ENCODE measurements around the gene TMEM235. TPM values are rescaled to one million over a fixed set of nuclear protein-coding genes. Genes with fewer than 3 reads are reported as not detected.

TMEM235 gene
- total RNA-seq, 3 donors from 2014 or later, result not detected

GRCh38 chr17:78275355-78275754 lies 43.9 kb downstream of the TMEM235 start:
- intact Hi-C loops (cut with DNase I; ENCODE audit: low total_unique reads), result no loop called here
- Histone ChIP-seq H3K4me1 (no peaks in the 10 kb centered on the region), H3K9me3 (no peaks in the 10 kb centered on the region), H3K27me3 (no peaks in the 10 kb centered on the region), H3K27ac (no peak overlapping the region), H3K36me3 (no peaks in the 10 kb centered on the region), H3K4me3 (no peak overlapping the region)
- no peak for DNase-seq (ENCODE audit: low spot score in 2 of 2)
- TF ChIP-seq POLR2AphosphoS5 (IDR thresholded peaks at IDR 0.05) (no peak), CTCF (IDR thresholded peaks at IDR 0.05) (no peak), POLR2A (IDR thresholded peaks at IDR 0.05) (no peak)

- H3K36me3 ChIP-seq, result no peaks in the 10 kb centered on the region
- H3K4me1 ChIP-seq, result no peaks in the 10 kb centered on the region
- no peaks in the 10 kb centered on the region for H3K9me3 ChIP-seq
- TF ChIP-seq CTCF (IDR thresholded peaks at IDR 0.05) (no peak), POLR2AphosphoS5 (IDR thresholded peaks at IDR 0.05) (no peak), POLR2A (IDR thresholded peaks at IDR 0.05) (no peak)
- no peak overlapping the region for H3K27ac ChIP-seq
- H3K4me3 ChIP-seq, result no peak overlapping the region
- intact Hi-C loops (cut with DNase I; ENCODE audit: low total_unique reads), result no loop called here
- H3K27me3 ChIP-seq, result no peaks in the 10 kb centered on the region
- DNase-seq (ENCODE audit: low spot score in 2 of 2), result no peak
Observed at GRCh38 chr17:78276098-78276887, 44.9 kb downstream of the TMEM235 start.

GRCh38 chr17:78278139-78278741 lies 46.8 kb downstream of the TMEM235 start:
- Histone ChIP-seq H3K36me3 (no peaks in the 10 kb centered on the region), H3K4me3 (no peak overlapping the region), H3K4me1 (no peaks in the 10 kb centered on the region), H3K27ac (no peak overlapping the region), H3K9me3 (no peaks in the 10 kb centered on the region), H3K27me3 (no peaks in the 10 kb centered on the region)
- TF ChIP-seq CTCF (IDR thresholded peaks at IDR 0.05), result no peak
- TF ChIP-seq POLR2A (IDR thresholded peaks at IDR 0.05), result no peak
- TF ChIP-seq POLR2AphosphoS5 (IDR thresholded peaks at IDR 0.05), result no peak
- DNase-seq (ENCODE audit: low spot score in 2 of 2), result no peak
- intact Hi-C loops (cut with DNase I; ENCODE audit: low total_unique reads), result no loop called here

DNA sequence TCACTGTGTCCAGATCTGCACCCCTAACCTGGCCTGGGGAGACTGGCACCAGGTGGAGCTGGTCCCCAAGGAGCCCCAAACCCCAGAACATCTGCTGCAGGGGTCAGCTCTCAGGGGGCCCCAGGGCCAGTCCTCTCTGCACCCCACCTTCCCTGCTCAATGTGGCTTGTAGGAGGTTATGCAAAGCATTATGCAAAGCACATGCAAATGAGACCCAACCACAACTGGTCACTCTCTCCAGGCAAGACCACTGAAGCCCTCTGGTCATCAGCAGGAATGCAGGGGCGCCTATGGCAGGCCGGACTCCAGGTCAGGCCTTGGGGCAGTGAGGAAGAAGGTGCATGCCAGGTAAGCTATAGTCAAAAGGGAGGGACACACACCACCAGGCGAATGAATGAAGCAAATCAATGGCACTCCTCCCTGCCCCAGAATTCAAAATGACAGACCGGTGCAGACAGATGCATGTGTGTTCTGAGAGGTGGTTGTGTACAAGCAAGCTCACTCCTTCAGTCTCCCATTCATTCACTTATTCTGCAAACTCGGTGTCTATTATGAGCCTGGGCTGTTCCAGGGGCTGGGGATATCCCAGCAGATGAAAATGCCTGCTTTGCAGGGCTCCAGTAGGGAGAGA lies 48.0 kb downstream of the TMEM235 start:
- no peaks in the 10 kb centered on the region for H3K9me3 ChIP-seq
- no peaks in the 10 kb centered on the region for H3K4me1 ChIP-seq
- TF ChIP-seq POLR2A (IDR thresholded peaks at IDR 0.05) (no peak), CTCF (IDR thresholded peaks at IDR 0.05) (no peak), POLR2AphosphoS5 (IDR thresholded peaks at IDR 0.05) (no peak)
- H3K27ac ChIP-seq, result no peak overlapping the region
- H3K4me3 ChIP-seq, result no peak overlapping the region
- H3K36me3 ChIP-seq, result no peaks in the 10 kb centered on the region
- DNase-seq (ENCODE audit: low spot score in 2 of 2), result no peak
- H3K27me3 ChIP-seq, result no peaks in the 10 kb centered on the region
- intact Hi-C loops (cut with DNase I; ENCODE audit: low total_unique reads), result no loop called here
